Measurements from ENCODE around the gene C8G. TPM values are rescaled to one million over a fixed set of nuclear protein-coding genes. Genes with fewer than 3 reads are reported as not detected.

C8G gene
- total and polyA plus RNA-seq, 9 of the 15 experiments (the other 6 are each of a cell fraction or from before 2014, with no cell fraction given) = 0.35 to 5.9 (median 2.7) TPM; not detected in 2

- TF ChIP-seq ZBTB2 (IDR thresholded peaks at IDR 0.05) = no peak
- no peak for TF ChIP-seq CBX1 (IDR thresholded peaks at IDR 0.05; ENCODE audit: low read depth)
- TF ChIP-seq MTA3 (IDR thresholded peaks at IDR 0.05; ENCODE audit: borderline replicate concordance) = no peak
- TF ChIP-seq FOXK2 (conservative IDR thresholded peaks at IDR 0.05 in 1 of 2, IDR thresholded peaks at IDR 0.05 in 1 of 2; ENCODE audit: low read depth in 2 of 2) = no peak
- no peak for TF ChIP-seq HOXB6 (CRISPR knock-in tag; IDR thresholded peaks at IDR 0.05; ENCODE audit: borderline replicate concordance)
- no peak for TF ChIP-seq ZNF274 (IDR thresholded peaks at IDR 0.05; ENCODE audit: borderline replicate concordance, low read depth, low read length)
- no peak for TF ChIP-seq FOXK1 (CRISPR knock-in tag; IDR thresholded peaks at IDR 0.05; ENCODE audit: borderline replicate concordance)
- no peak for TF ChIP-seq ZNF668 (CRISPR knock-in tag; IDR thresholded peaks at IDR 0.05)
- no peak for TF ChIP-seq ZKSCAN3 (CRISPR knock-in tag; IDR thresholded peaks at IDR 0.05)
- TF ChIP-seq RAD51 (IDR thresholded peaks at IDR 0.05; ENCODE audit: borderline replicate concordance, low read depth) = no peak
- TF ChIP-seq ZNF766 (CRISPR knock-in tag; conservative IDR thresholded peaks at IDR 0.05) = no peak
- TF ChIP-seq CREBBP (IDR thresholded peaks at IDR 0.05; ENCODE audit: low read depth, low read length) = no peak
- no peak for TF ChIP-seq CTBP1 (IDR thresholded peaks at IDR 0.05; ENCODE audit: borderline replicate concordance)
- no peak for TF ChIP-seq NCOA4 (IDR thresholded peaks at IDR 0.05; ENCODE audit: partially characterized antibody)
- TF ChIP-seq ADNP (tag; IDR thresholded peaks at IDR 0.05) = no peak
- TF ChIP-seq ZNF507 (tag; conservative IDR thresholded peaks at IDR 0.05) = no peak
- no peak for TF ChIP-seq MYBL2 (IDR thresholded peaks at IDR 0.05; ENCODE audit: low read depth)
- TF ChIP-seq MYBL2 (CRISPR knock-in tag; IDR thresholded peaks at IDR 0.05; ENCODE audit: borderline replicate concordance) = no peak
- no peak for TF ChIP-seq CGGBP1 (CRISPR knock-in tag; IDR thresholded peaks at IDR 0.05)
- TF ChIP-seq CSDE1 (IDR thresholded peaks at IDR 0.05) = no peak
- TF ChIP-seq ZNF263 (CRISPR knock-in tag; IDR thresholded peaks at IDR 0.05; ENCODE audit: borderline replicate concordance) = no peak
- Histone ChIP-seq H3K9me3 (replicated peaks; ENCODE audit: control insufficient read depth, insufficient read depth, low read depth, low read length) (no peaks in the 10 kb centered on the region), H3K9ac (ENCODE audit: insufficient read depth in 1 of 2, low read depth in 2 of 2, low read length in 2 of 2) (peak overlapping the region in 1 of 2 experiments; percentile 35; a peak in 1 of 4 replicates), H2AFZ (ENCODE audit: low read depth, low read length) (no peak overlapping the region), H3K4me1 (replicated peaks in 1 of 2; ENCODE audit: control insufficient read depth in 2 of 2, insufficient read depth in 2 of 2, low read length in 2 of 2) (peaks cover 0 to 65% of the 10 kb centered on the region in 2 experiments; a peak in 4 of 5 replicates), H3K36me3 (ENCODE audit: control insufficient read depth, insufficient read depth, low read length) (no peaks in the 10 kb centered on the region), H3K9me1 (ENCODE audit: control insufficient read depth, insufficient read depth, low read length) (no peaks in the 10 kb centered on the region), H3K4me2 (ENCODE audit: insufficient read depth, low read length) (no peak overlapping the region), H3K27ac (ENCODE audit: extremely low read depth, low read depth, low read length) (no peak overlapping the region), H3K27me3 (ENCODE audit: control insufficient read depth in 2 of 2, insufficient read depth in 2 of 2, low read length in 2 of 2) (peaks cover 2 to 7% of the 10 kb centered on the region in 2 experiments; a peak in 3 of 5 replicates), H3K79me2 (ENCODE audit: control insufficient read depth, insufficient read depth, low read length) (no peaks in the 10 kb centered on the region), H4K20me1 (replicated peaks; ENCODE audit: control insufficient read depth, insufficient read depth, low read length) (0 out of 2 replicates have a peak, but pooled peaks cover 4% of the 10 kb centered on the region), H3K4me3 (no peak overlapping the region)
- FAIRE-seq = no peak
- no peak for DNase-seq (ENCODE audit: extremely low read depth in 1 of 4, low spot score in 3 of 4)
- ATAC-seq = no peak
- CTCF ChIA-PET (ENCODE audit: low intra/inter-chr PET ratio) = no interaction called here
- WGBS (ENCODE audit: insufficient coverage, low coverage, missing lambda C conversion rate) = 13% methylated on average over 16 of the region's 19 CpGs
- POLR2A ChIA-PET = interaction anchor here (0.6 kb wide), 1 partner anchor 33 kb away, joined by 4 read pairs; no protein-coding TSS in a partner anchor
- no TSS peak for BruUV-seq (replicated peaks)
- in situ Hi-C loops (cut with MboI) (no loop called here), intact Hi-C loops (cut with micrococcal nuclease) (no loop called here)
These were observed 8.8 kb downstream of the C8G start for GRCh38 chr9:136953771-136954269.
